Duodenal mucosa (tissue), 2 donors: Measurements from ENCODE around the gene ITPK1.

Experiments used
- H3K27ac ChIP-seq: one replicate; pipeline ENCODE4 v1.7.0; 2013; ENCODE audit warnings: low read depth, low read length
- H3K27me3 ChIP-seq, 2 donors: one replicate each; pipeline ENCODE4 v1.7.0; 2013; ENCODE audit warnings: low read length in 2 of 2, control low read depth in 1 of 2; ENCODE audit not compliant: insufficient read depth in 2 of 2, control insufficient read depth in 1 of 2
- H3K36me3 ChIP-seq, 2 donors: one replicate each; pipeline ENCODE4 v1.7.0; 2013; ENCODE audit warnings: low read length in 2 of 2, control low read depth in 1 of 2; ENCODE audit not compliant: insufficient read depth in 2 of 2, control insufficient read depth in 1 of 2
- H3K4me1 ChIP-seq, 2 donors: one replicate each; pipeline ENCODE4 v1.7.0; 2013; ENCODE audit warnings: low read length in 2 of 2, control low read depth in 1 of 2; ENCODE audit not compliant: insufficient read depth in 2 of 2, control insufficient read depth in 1 of 2
- H3K4me3 ChIP-seq, 2 donors: one replicate each; pipeline ENCODE4 v1.7.0; 2013; ENCODE audit warnings: low read length in 2 of 2, low read depth in 1 of 2
- H3K9ac ChIP-seq, 2 donors: one replicate each; pipeline ENCODE4 v1.7.0; 2013; ENCODE audit warnings: low read length in 2 of 2, low read depth in 1 of 2
- H3K9me3 ChIP-seq, 2 donors: one replicate each; pipeline ENCODE4 v1.7.0; 2013; ENCODE audit warnings: low read length in 2 of 2, control low read depth in 1 of 2; ENCODE audit not compliant: control insufficient read depth in 1 of 2

The ITPK1 gene

DNA sequence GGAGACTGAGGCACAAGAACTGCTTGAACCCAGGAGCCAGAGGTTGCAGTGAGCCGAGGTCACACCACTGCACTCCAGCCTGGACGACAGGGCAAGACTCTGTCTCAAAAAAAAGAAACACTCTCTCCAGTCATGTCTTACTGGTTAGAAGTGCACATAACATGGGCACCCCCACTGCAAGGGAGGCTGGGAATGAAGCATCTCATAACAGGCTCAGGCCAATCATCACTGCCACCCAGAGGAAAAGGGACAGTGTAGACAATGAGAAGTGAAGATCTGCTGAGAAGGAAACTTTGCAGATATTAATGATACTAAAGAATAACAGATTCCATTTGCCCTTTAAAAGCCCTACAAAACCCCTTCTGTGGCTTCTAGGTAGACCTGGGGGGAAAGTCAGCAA lies 66.9 kb downstream of the ITPK1 start:
- H3K4me3 ChIP-seq: peak overlapping the region in 1 of 2 donors; percentile 7
- H3K9me3 ChIP-seq: no peaks in the 10 kb centered on the region
- H3K9ac ChIP-seq: peak overlapping the region; percentile 50 to 53
- no peaks in the 10 kb centered on the region for H3K27me3 ChIP-seq
- peak overlapping the region; percentile 77 for H3K27ac ChIP-seq
- no peaks in the 10 kb centered on the region for H3K36me3 ChIP-seq
- peaks cover 88 to 92% of the 10 kb centered on the region in 2 donors for H3K4me1 ChIP-seq

DNA sequence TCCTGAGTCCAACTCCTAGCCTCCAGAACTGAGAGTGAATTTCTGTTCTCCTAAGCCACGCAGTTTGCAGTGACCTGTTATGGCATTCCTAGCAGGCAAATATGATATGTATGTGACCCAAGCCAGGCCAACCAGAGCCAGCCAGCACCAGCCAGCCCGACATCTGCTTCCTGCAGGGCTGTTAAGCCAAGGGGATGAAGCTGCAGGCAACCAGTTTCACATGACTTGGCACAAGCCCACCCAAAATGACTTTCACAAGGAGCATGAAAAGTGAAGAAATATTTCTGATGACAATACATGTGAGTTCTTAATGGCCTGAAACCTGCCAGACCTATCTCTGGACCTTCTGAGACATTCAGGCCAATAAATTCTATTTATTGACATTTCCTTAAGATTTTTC lies 68.1 kb downstream of the ITPK1 start:
- H3K27ac ChIP-seq: no peak overlapping the region
- H3K9me3 ChIP-seq: no peaks in the 10 kb centered on the region
- H3K4me3 ChIP-seq: no peak overlapping the region
- no peaks in the 10 kb centered on the region for H3K27me3 ChIP-seq
- peak overlapping the region; percentile 21 to 26 for H3K9ac ChIP-seq
- H3K4me1 ChIP-seq: peaks cover 91 to 94% of the 10 kb centered on the region in 2 donors
- H3K36me3 ChIP-seq: no peaks in the 10 kb centered on the region

DNA sequence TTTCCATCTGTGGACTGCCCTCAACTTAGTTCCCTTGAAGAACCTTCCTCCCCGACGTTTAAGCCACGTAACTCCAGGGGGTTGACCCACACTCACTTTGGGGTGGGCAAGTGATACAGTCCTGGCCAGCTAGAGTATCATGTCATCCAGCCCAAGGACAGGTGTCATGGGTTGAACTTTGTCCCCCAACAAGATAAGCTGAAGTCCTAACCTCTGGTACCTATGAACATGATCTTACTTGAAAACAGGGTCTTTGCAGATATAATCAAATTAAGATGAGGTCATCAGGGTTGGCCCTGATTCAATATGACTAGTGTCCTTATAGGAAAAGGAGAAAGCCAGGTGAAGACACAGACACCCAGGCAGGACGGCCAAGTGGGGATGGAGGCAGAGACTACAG lies 68.6 kb downstream of the ITPK1 start:
- Histone ChIP-seq H3K4me3 (no peak overlapping the region), H3K36me3 (no peaks in the 10 kb centered on the region), H3K27me3 (no peaks in the 10 kb centered on the region), H3K9ac (peak overlapping the region in 1 of 2 donors; percentile 3), H3K9me3 (no peaks in the 10 kb centered on the region), H3K4me1 (peaks cover 92 to 94% of the 10 kb centered on the region in 2 donors), H3K27ac (peak overlapping the region; percentile 35)

DNA sequence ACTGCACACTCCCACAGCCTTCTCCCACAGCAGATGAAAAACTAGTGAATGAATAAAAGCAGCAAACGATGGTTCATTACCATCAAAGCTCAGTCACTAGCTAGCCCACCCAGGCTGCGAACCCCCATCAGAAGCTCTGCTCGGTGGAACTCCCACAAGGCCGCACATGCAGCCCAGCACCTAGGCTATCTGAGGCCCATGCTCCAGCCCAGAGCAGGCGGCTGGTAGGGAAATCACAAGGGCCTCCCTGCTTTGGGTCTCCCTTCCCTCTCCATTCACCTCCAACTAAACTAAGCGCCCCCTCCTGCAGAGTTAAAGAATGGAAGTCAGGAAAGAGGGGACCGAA lies 69.0 kb downstream of the ITPK1 start:
- Histone ChIP-seq H3K4me1 (peaks cover 93 to 94% of the 10 kb centered on the region in 2 donors), H3K9ac (no peak overlapping the region), H3K9me3 (no peaks in the 10 kb centered on the region), H3K27me3 (no peaks in the 10 kb centered on the region), H3K27ac (peak overlapping the region; percentile 55), H3K36me3 (no peaks in the 10 kb centered on the region), H3K4me3 (no peak overlapping the region)

DNA sequence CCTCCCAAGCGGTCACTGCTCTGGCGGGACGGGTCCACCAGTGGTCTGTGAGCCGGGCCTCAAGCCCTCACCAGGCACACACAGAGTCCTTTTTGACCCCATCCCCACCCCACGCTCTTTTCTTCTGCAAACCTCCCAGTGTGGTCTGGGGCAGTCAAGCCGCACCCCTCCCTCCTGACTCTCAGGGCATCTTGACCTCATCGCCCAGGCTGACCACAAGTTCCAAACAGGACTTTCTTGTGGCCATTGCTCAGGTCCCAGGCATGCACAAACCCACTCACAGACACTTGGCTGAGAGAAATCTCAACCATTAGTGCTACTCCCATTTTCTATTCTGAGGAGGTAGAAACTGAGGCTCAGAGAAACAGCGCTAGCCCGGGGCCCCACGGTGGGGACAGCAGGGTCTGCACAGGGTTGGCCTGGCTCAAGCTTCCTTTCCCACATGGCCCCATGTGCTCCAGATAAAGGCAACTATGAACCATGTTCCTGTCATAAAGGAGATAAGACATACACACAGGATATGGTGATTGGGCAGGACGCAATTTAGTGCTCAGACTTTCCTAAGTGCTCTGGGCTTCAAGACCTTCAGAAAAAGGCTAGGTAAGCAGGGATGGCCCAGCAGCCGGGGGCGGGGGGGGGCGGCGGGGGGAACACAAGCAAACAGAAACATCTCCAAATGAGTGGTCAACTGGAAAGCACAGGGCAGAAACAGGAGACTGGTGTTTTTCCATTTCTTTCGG lies 69.6 kb downstream of the ITPK1 start:
- Histone ChIP-seq H3K36me3 (no peaks in the 10 kb centered on the region), H3K4me1 (peaks cover 94 to 96% of the 10 kb centered on the region in 2 donors), H3K9me3 (no peaks in the 10 kb centered on the region), H3K9ac (peak overlapping the region; percentile 34 to 40), H3K4me3 (no peak overlapping the region), H3K27me3 (no peaks in the 10 kb centered on the region), H3K27ac (peak overlapping the region; percentile 55)

DNA sequence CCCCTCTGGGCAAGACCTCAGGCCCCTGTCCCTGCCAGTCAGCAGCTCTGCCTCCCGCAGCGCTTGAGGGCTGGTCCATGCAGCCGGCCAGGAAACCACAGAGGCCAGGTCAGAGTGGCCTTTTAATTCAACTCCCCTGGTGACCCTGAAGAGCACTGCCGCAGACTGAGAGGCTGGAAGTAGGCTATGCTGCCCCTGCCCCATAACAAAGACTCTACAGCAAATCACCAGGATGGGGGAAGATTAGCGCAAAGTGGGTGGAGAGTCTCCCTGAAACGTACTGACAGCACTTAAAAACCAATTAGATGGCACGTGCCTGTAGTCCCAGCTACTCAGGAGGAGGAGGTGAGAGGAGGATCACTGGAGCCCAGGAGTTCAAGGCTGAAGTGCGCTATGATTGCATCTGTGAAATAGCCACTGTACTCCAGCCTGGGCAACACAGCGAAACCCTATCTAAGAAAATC lies 70.5 kb downstream of the ITPK1 start:
- Histone ChIP-seq H3K27ac (peak overlapping the region; percentile 91), H3K4me1 (peaks cover 94 to 96% of the 10 kb centered on the region in 2 donors), H3K27me3 (no peaks in the 10 kb centered on the region), H3K4me3 (no peak overlapping the region), H3K9me3 (no peaks in the 10 kb centered on the region), H3K36me3 (no peaks in the 10 kb centered on the region), H3K9ac (peak overlapping the region; percentile 40 to 62)

DNA sequence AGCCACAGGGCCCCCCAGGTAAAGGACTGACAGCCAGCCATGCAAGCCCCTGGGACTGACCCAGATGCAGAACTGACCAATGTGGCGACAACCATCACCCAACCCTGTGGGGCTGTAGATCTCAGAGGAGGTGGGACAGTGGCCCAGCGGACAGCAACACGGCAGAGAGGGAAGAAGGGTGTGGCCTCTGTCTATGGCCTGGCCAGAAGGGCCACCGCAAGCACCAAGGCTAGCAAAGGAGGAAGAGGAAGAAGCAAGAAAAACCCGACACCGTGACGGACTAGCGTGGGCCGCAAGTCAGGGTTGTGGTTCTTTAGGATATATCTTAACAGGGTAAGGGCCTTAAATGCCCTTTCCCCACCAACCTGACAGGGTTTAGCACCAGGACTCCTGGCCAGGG lies 71.2 kb downstream of the ITPK1 start:
- peaks cover 95 to 96% of the 10 kb centered on the region in 2 donors for H3K4me1 ChIP-seq
- H3K27me3 ChIP-seq: no peaks in the 10 kb centered on the region
- H3K36me3 ChIP-seq: no peaks in the 10 kb centered on the region
- H3K4me3 ChIP-seq: no peak overlapping the region
- peak overlapping the region; percentile 91 for H3K27ac ChIP-seq
- no peaks in the 10 kb centered on the region for H3K9me3 ChIP-seq
- H3K9ac ChIP-seq: peak overlapping the region; percentile 40 to 62

DNA sequence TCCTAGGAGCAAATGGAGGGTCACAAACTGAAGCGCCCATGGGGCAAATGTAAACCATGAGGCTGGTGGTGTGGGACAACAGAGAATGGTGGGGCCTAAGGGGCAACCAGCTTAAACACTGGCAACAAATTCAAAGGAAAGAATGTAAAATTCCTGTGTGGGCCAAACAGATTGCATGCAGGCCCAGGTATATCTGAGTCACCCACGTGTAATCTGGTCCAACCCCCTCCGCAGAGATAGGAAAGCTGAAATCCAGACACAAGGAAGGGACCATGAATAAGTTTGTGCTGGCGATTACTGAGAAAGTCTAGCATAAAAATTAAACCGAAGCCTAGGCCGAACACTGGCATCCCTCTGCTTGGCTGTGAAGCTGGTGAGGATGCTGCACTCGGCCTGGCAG lies 71.6 kb downstream of the ITPK1 start:
- Histone ChIP-seq H3K27ac (peak overlapping the region; percentile 91), H3K27me3 (no peaks in the 10 kb centered on the region), H3K4me1 (peaks cover 94 to 97% of the 10 kb centered on the region in 2 donors), H3K4me3 (no peak overlapping the region), H3K36me3 (no peaks in the 10 kb centered on the region), H3K9me3 (no peaks in the 10 kb centered on the region), H3K9ac (peak overlapping the region; percentile 40 to 62)

DNA sequence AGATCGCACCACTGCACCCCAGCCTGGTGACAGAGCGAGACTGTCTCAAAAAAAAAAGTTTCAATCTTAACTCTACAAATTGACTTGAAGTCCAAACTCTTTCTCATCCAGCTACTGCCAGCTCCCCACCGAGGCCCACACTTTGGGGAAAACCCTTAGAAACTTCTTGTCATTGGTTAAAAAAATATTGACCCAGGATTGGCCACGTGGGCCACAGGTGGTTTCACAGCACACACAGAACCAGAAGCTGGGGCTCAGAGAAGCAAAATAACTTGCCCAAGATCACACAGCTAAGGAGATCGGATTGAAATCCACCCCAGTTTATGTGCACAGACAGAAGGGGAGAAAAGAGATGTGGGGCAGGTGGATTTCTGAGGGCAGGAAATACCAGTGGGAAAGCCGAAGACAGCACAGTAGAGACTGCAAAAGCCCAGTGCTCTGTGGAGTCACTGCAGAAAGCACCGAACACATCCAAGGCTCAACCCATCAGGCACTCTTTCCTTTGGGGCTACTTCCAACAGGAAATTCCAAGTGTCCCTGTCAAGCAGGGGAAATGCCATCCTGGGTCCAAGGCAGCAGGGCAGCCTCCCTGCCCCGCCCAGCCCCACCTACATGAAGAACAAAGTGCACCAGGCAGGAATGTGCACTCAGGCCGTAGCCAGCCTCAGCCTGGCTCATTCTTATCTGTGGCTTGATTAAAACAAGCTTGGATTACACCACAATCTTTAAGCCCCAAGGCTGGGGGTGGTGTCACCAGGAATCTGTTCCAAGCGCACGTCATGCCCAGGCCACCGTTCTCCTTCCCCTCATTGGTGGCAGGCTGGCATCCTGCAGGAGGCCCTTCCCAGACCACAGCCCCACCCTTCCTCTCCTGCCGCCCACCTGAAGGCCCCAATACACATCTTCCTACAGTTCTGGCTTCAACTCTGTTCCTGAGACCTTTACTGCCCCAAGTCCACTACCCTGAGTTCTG lies 72.5 kb downstream of the ITPK1 start:
- peak overlapping the region; percentile 4 to 47 for H3K4me3 ChIP-seq
- H3K9ac ChIP-seq: peak overlapping the region; percentile 40 to 62
- H3K9me3 ChIP-seq: no peaks in the 10 kb centered on the region
- H3K36me3 ChIP-seq: no peaks in the 10 kb centered on the region
- peaks cover 88 to 90% of the 10 kb centered on the region in 2 donors for H3K4me1 ChIP-seq
- peak overlapping the region; percentile 91 for H3K27ac ChIP-seq
- no peaks in the 10 kb centered on the region for H3K27me3 ChIP-seq

DNA sequence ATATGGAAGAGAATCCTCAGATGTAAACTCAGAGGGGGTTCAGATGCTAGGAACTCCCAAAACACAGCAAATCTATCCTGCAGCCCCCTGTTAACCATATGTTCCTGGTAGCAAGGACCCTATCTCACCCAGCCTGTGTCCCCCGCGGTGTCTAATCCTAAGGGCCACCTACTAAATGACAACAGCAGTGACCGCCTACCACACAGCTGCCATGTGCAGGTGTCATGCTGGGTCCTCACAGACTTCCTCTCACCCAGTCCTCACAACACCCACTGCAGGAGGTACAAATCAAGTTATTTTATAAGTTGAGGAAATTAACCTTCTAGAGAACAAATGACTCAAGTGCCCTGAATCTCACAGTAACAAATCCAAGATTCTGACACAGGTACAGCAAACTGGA lies 73.9 kb downstream of the ITPK1 start:
- Histone ChIP-seq H3K9ac (peak overlapping the region; percentile 43 to 50), H3K27me3 (no peaks in the 10 kb centered on the region), H3K9me3 (no peaks in the 10 kb centered on the region), H3K36me3 (no peaks in the 10 kb centered on the region), H3K4me3 (no peak overlapping the region), H3K27ac (no peak overlapping the region), H3K4me1 (peaks cover 83 to 84% of the 10 kb centered on the region in 2 donors)
